22Rv1 (cell line): ENCODE data around the gene ANO2.

Experiments used
- H3K27ac ChIP-seq: fragments of 450-650 bp; 2 replicates; pipeline ENCODE4 v1.5.1; 2017
- ZFX ChIP-seq: fragments of 450-650 bp; IDR thresholded peaks from 2 replicates; pipeline ENCODE4 v1.6.1; 2017; ENCODE audit warnings: antibody characterized with exemption, borderline replicate concordance
- TF ChIP-seq, protein P1 (sequence below): fragments of 450-650 bp; IDR thresholded peaks from 2 replicates; pipeline ENCODE4 v1.5.1; 2017; ENCODE audit warnings: mild to moderate bottlenecking

Gene ANO2

DNA sequence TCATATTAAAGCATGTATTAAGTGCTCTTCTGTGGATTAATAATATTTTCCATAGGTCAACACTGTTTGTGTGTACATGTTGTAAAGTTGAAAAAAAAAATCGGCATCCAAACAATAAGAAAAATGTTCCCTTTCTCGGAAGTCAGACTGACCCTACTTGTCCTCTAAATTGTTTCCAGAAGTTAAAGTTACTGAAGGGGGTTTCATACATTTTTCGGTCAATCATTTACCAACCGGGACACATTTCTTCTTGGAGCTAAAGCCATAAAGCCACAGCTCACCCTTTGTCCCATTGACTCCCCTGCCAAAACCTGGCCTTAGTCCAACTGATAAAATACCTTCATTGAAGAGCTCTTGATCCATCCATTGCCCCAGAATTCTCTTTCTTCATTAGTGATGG lies 230.0 kb downstream of the ANO2 start:
- no peak overlapping the region for H3K27ac ChIP-seq
- no peak for TF ChIP-seq ZFX
- TF ChIP-seq, protein P1, sequence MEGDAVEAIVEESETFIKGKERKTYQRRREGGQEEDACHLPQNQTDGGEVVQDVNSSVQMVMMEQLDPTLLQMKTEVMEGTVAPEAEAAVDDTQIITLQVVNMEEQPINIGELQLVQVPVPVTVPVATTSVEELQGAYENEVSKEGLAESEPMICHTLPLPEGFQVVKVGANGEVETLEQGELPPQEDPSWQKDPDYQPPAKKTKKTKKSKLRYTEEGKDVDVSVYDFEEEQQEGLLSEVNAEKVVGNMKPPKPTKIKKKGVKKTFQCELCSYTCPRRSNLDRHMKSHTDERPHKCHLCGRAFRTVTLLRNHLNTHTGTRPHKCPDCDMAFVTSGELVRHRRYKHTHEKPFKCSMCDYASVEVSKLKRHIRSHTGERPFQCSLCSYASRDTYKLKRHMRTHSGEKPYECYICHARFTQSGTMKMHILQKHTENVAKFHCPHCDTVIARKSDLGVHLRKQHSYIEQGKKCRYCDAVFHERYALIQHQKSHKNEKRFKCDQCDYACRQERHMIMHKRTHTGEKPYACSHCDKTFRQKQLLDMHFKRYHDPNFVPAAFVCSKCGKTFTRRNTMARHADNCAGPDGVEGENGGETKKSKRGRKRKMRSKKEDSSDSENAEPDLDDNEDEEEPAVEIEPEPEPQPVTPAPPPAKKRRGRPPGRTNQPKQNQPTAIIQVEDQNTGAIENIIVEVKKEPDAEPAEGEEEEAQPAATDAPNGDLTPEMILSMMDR: no peak

DNA sequence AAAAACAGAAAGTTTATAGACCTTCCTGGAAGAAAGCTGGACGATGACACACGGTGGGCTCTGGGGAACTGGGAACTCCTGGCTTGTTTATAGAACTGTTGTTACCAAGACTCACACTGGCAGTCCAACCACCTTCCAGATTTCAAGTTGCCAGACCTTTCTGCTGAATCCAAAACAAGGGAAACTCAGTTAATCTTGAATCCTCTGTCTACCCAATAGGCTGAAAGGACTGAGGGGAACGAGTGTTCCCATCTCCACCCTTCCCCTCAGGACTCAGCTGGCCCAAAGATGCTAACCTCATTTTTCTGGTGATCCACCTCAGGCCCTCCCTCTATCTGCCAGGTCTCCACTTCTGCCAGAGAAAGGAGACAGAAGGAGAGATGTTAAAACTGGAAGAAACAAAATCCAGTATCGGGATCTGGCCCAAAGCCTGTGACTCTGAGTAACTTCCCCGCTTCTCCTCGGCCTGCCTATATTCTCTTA lies 231.4 kb downstream of the ANO2 start:
- no peak for TF ChIP-seq ZFX
- TF ChIP-seq, protein P1: no peak
- H3K27ac ChIP-seq: no peak overlapping the region

DNA sequence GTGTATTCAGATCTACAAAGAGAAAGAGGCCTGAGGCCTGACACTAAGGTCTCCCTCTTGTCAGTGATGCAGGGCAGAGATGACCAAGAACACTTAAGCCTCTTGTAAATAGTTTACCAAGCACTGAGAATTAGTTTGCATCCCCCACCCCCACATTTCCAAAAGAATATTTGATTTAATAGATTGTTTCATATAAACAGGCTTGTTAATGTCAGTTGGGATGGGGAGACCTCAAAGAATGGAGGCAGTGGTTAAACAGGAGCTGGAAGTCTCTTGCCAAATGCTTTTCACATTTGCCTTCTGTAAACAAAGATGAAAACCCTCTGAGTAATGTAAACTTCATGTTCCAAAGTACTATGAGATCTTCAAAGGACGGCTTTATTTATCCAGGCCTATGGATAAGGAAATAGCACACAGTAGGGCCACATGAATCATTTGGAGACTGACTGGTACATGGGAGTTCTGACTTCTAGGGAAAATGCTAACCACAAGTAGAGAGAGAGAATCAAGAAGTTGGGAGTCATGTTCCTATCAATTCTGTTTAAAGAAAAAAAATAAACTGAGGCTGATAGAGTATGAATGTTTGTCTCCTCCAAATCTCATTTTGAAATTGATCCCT lies 234.7 kb downstream of the ANO2 start:
- no peak overlapping the region for H3K27ac ChIP-seq
- no peak for TF ChIP-seq ZFX
- TF ChIP-seq, protein P1: no peak

DNA sequence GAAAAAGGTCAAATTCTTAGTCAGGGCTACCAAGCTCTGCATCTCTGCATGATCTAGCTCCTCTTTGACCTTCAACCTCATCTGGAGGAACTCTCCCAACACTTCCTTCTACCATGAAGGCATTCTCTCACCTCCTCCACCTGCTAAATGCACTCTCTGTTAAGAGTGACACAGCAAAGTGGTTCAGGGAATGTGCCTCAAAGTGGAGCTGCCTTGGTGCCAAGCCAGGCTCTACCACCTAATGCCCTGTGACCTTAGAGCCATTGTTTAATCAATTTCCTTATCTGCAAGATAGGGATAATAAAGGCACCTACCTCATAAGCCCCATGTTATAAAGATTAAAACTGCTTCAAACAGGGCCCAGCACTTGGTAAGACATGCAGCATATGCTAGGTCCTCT lies 236.7 kb downstream of the ANO2 start:
- H3K27ac ChIP-seq: no peak overlapping the region
- TF ChIP-seq, protein P1: no peak
- no peak for TF ChIP-seq ZFX

DNA sequence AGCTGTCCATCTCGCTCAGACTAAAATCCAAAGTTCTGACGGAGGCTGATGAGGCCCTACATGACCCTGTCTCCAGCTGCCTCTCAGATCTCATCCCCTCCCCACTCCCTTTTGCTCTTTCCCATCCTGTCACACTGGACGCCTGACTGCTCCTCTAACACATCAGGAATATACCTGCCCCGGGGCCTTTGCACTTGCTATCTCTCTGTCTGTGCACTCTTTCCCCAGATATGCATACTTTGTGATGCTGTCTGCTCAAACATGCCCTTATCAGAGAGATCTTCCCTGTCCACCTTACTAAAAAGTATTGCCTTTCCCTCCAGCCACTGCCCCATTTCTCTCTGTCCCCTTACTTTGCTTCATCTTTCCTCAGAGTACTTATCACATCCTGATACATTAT lies 238.8 kb downstream of the ANO2 start:
- H3K27ac ChIP-seq: no peak overlapping the region
- TF ChIP-seq, protein P1: no peak
- TF ChIP-seq ZFX: no peak

DNA sequence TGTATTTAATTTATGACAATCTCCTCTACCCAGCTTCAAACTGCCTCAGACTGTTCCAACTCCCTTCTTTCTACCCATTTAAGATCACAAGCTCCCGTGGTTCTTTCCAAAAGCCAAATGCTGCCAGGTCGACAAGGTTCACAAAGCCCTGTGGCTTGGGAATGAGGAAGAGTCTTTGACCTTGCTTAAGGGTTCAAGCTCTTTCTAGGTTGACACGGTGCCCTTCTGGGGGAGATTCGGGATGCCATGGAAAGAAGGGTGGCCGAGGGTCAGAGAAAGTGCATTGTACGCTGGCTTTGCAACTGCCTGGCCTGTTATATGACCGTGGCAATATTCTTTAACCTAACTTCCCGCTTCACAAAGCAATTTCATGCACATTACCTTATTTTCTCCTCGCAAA lies 239.3 kb downstream of the ANO2 start:
- H3K27ac ChIP-seq: no peak overlapping the region
- TF ChIP-seq, protein P1: no peak
- TF ChIP-seq ZFX: no peak

DNA sequence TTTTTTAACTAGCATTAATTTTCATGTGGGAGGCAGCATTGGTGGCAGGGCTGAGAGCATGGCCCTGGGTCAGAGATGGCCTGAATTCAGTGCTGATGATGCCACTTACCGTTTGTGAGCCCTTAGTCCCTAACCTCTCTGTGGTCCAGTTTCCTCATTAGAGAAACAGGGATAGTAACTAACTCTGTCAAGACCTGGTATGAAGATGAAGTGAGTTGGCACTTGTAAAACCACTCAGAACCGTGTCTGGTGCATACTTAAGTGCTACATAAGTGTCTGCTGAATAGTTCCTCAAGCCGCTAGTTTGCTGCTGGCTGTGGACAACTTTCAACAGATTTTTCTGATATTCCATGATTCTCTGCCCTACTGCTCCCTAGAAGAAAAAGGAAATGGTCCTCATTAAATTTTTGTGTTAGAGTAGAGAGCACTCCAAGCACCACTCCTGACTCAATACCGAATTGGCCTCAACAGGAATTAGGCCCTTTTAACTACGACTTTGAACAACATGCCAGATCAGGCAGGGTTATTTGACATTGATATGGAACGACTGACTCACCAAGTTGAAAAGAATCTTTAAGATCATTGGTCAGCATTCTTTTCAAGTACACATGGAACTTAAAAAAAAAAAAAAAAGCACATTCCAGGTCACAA lies 250.2 kb downstream of the ANO2 start:
- H3K27ac ChIP-seq: no peak overlapping the region
- no peak for TF ChIP-seq ZFX
